KMS-11 (cell line): ENCODE data around the gene SHCBP1L.

Experiments
- H2AFZ ChIP-seq: fragments of 200-600 bp; sonication (generic); 2 replicates; pipeline ENCODE4 v1.6.1; 2016; ENCODE audit warnings: antibody characterized with exemption, mixed run types, low read depth
- H3K27ac ChIP-seq: fragments of 200-600 bp; sonication (generic); 2 replicates; pipeline ENCODE4 v1.6.1; 2016; ENCODE audit warnings: mild to moderate bottlenecking, mixed run types
- H3K27me3 ChIP-seq: fragments of 200-600 bp; sonication (generic); 2 replicates; pipeline ENCODE4 v1.6.1; 2017; ENCODE audit warnings: mild to moderate bottlenecking, low read depth, mixed run types, moderate library complexity; ENCODE audit not compliant: insufficient read depth
- H3K36me3 ChIP-seq: fragments of 200-600 bp; sonication (generic); 2 replicates; pipeline ENCODE4 v1.6.1; 2017; ENCODE audit warnings: mild to moderate bottlenecking, mixed run types; ENCODE audit not compliant: insufficient read depth
- H3K4me1 ChIP-seq: fragments of 200-600 bp; sonication (generic); 2 replicates; pipeline ENCODE4 v1.6.1; 2016; ENCODE audit warnings: mild to moderate bottlenecking, low read depth, mixed run types; ENCODE audit not compliant: poor library complexity, severe bottlenecking
- H3K4me2 ChIP-seq: fragments of 200-600 bp; sonication (generic); 2 replicates; pipeline ENCODE4 v1.7.0; 2016; ENCODE audit warnings: mild to moderate bottlenecking, mixed run types
- H3K4me3 ChIP-seq: fragments of 200-600 bp; sonication (generic); IDR thresholded peaks from 2 replicates; pipeline ENCODE4 v1.6.1; 2017; ENCODE audit warnings: low read depth, low read length, mixed read lengths; ENCODE audit not compliant: insufficient read depth
- H3K79me2 ChIP-seq: fragments of 200-600 bp; sonication (generic); 2 replicates; pipeline ENCODE4 v1.6.1; 2016; ENCODE audit warnings: low read depth, mixed run types; ENCODE audit not compliant: insufficient read depth
- H3K9ac ChIP-seq: fragments of 200-600 bp; sonication (generic); 2 replicates; pipeline ENCODE4 v1.6.1; 2016; ENCODE audit warnings: mild to moderate bottlenecking, mixed run types
- H4K20me1 ChIP-seq: fragments of 200-600 bp; sonication (generic); 2 replicates; pipeline ENCODE4 v1.6.1; 2016; ENCODE audit warnings: mild to moderate bottlenecking, mixed run types; ENCODE audit not compliant: insufficient read depth
- CTCF ChIP-seq: fragments of 200-600 bp; sonication (generic); conservative IDR thresholded peaks from 2 replicates; pipeline ENCODE4 v1.6.1; 2017; ENCODE audit warnings: low read depth, mild to moderate bottlenecking, antibody characterized with exemption, low read length, moderate library complexity, mixed read lengths

SHCBP1L gene

GRCh38 chr1:182889997-182890396, 63.0 kb downstream of the SHCBP1L start:
- Histone ChIP-seq H3K27ac (peak overlapping the region; percentile 17; the same call in 1 of the 2 replicates), H3K4me1 (peaks cover 39% of the 10 kb centered on the region), H4K20me1 (no peaks in the 10 kb centered on the region), H3K27me3 (no peaks in the 10 kb centered on the region), H3K4me3 (no peak overlapping the region), H3K79me2 (no peaks in the 10 kb centered on the region), H3K36me3 (peaks cover 32% of the 10 kb centered on the region), H3K4me2 (peak overlapping the region; percentile 14; the same call in 1 of the 2 replicates), H3K9ac (no peak overlapping the region), H2AFZ (no peak overlapping the region)
- no peak for TF ChIP-seq CTCF

GRCh38 chr1:182888736-182889531, 64.0 kb downstream of the SHCBP1L start:
- no peak overlapping the region for H3K4me3 ChIP-seq
- peak overlapping the region; percentile 17; the same call in 1 of the 2 replicates for H3K27ac ChIP-seq
- no peak overlapping the region for H2AFZ ChIP-seq
- H3K79me2 ChIP-seq: no peaks in the 10 kb centered on the region
- H3K4me1 ChIP-seq: peaks cover 39% of the 10 kb centered on the region
- no peaks in the 10 kb centered on the region for H3K27me3 ChIP-seq
- TF ChIP-seq CTCF: no peak
- H4K20me1 ChIP-seq: no peaks in the 10 kb centered on the region
- H3K36me3 ChIP-seq: peaks cover 41% of the 10 kb centered on the region
- H3K9ac ChIP-seq: no peak overlapping the region
- H3K4me2 ChIP-seq: no peak overlapping the region

GRCh38 chr1:182886985-182887384, 66.0 kb downstream of the SHCBP1L start:
- no peaks in the 10 kb centered on the region for H3K79me2 ChIP-seq
- H3K27ac ChIP-seq: no peak overlapping the region
- H3K4me2 ChIP-seq: no peak overlapping the region
- H2AFZ ChIP-seq: no peak overlapping the region
- TF ChIP-seq CTCF: no peak
- peaks cover 44% of the 10 kb centered on the region for H3K36me3 ChIP-seq
- no peak overlapping the region for H3K4me3 ChIP-seq
- H3K9ac ChIP-seq: no peak overlapping the region
- H3K27me3 ChIP-seq: no peaks in the 10 kb centered on the region
- no peaks in the 10 kb centered on the region for H4K20me1 ChIP-seq
- H3K4me1 ChIP-seq: peaks cover 31% of the 10 kb centered on the region

- TF ChIP-seq CTCF: no peak
- no peak overlapping the region for H3K4me2 ChIP-seq
- no peak overlapping the region for H3K27ac ChIP-seq
- no peaks in the 10 kb centered on the region for H3K27me3 ChIP-seq
- peaks cover 58% of the 10 kb centered on the region for H3K36me3 ChIP-seq
- H3K4me3 ChIP-seq: no peak overlapping the region
- H3K79me2 ChIP-seq: no peaks in the 10 kb centered on the region
- no peaks in the 10 kb centered on the region for H4K20me1 ChIP-seq
- H3K4me1 ChIP-seq: peaks cover 31% of the 10 kb centered on the region
- no peak overlapping the region for H3K9ac ChIP-seq
- no peak overlapping the region for H2AFZ ChIP-seq
These were observed 67.4 kb downstream of the SHCBP1L start for GRCh38 chr1:182885591-182885990.
